ENCODE data around the gene SPEG.

Gene SPEG

GRCh38 chr2:219468410-219469185 lies 34.0 kb downstream of the SPEG start:
- intact Hi-C loops (cut with DNase I) = no loop called here
- no peak for DNase-seq

DNA sequence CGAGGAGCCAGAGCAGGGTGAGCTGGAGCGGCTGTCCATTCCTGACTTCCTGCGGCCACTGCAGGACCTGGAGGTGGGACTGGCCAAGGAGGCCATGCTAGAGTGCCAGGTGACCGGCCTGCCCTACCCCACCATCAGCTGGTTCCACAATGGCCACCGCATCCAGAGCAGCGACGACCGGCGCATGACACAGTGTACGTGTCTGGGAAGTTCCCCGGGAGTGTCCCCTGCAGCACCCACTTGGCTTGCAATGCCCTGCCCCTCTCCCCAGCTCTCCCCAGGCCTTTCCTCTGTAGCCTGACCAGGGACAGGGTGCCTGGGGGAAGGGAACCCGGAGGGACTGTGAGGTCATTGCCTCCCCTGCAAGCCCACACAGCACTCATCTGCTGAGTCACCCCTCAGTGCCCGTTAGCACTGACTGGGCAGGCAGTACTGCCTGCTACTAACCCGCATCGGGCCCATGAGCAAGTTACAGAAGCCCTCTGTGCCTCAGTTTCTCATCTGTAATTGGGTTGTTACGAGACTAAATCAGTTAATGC lies 34.6 kb downstream of the SPEG start:
- intact Hi-C loops (cut with DNase I) = no loop called here
- DNase-seq = no peak

DNA sequence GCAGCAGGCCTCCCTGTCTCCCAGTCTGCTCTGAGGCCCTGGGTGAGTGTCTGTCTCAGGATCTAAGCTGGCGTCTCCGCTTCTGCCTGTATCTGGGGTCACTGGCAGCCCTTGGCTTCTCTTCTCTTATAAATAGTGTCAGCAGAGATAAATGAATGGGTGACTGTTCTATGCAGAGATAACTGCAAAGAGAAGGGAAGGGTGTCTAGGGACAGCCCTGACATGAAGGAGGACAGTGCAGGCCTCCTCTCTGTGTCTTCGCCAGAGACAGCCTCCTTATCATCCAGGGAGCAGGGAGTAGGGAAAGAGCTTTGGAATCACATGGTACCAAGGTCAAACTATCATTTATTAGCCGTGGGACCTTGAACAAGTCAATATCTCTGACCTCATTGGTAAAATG lies 35.8 kb downstream of the SPEG start:
- intact Hi-C loops (cut with DNase I) = no loop called here
- DNase-seq = no peak

- intact Hi-C loops (cut with DNase I) = no loop called here
- no peak for DNase-seq
Measured at GRCh38 chr2:219471476-219472371, 37.1 kb downstream of the SPEG start.

GRCh38 chr2:219472629-219473187 lies 38.1 kb downstream of the SPEG start:
- intact Hi-C loops (cut with DNase I) = no loop called here
- DNase-seq = no peak

DNA sequence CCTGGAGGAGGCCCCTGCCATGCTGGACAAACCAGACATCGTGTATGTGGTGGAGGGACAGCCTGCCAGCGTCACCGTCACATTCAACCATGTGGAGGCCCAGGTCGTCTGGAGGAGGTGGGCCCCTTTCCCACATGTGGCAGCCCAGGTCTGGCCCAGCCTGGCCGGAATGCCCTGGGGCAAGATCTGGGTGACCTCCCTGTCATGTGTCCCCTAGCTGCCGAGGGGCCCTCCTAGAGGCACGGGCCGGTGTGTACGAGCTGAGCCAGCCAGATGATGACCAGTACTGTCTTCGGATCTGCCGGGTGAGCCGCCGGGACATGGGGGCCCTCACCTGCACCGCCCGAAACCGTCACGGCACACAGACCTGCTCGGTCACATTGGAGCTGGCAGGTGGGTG lies 38.9 kb downstream of the SPEG start:
- intact Hi-C loops (cut with DNase I) = no loop called here
- DNase-seq = no peak

DNA sequence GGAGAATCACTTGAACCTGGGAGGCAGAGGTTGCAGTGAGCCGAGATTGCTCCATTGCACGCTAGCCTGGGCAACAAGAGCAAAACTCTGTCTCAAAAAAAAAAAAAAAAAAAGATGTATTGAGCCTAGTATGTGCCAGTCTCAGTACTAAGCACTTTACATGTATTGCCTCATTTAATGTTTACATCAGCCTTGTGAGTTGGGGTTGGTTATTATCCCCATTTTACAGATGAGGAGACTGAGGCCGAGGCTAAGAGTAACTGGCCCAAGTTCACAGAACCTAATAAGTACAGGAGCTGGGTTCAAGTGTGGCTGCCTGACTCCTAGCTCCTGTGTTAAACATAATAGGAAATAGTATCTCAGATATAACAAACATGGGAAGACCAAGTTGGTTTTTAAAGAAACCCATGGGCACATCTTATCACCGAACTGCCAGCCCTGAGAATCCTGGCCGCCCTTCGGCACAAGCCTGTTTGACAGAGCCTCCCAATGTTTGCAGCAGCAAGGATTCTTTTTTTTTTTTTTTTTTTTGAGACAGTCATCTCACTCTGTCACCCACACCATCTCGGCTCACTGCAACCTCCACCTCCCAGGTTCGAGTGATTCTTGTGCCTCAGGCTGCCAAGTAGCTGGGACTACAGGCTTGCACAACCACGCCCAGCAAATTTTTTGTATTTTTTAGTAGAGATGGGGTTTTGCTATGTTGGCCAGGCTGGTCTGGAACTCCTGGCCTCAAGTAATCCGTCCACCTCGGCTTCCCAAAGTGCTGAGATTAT lies 39.8 kb downstream of the SPEG start:
- intact Hi-C loops (cut with DNase I) = loop anchor here (5.0 kb wide), 1 partner anchor 58 kb away; no protein-coding TSS in a partner anchor
- DNase-seq = peak in 29 of 42 donors; percentile 21 to 88 (median 56)

- intact Hi-C loops (cut with DNase I) = loop anchor here (5.0 kb wide), 1 partner anchor 57 kb away; no protein-coding TSS in a partner anchor
- DNase-seq = no peak
Measured at GRCh38 chr2:219475278-219475677, 40.6 kb downstream of the SPEG start.

GRCh38 chr2:219475697-219476651 lies 41.3 kb downstream of the SPEG start:
- intact Hi-C loops (cut with DNase I) = loop anchor here (5.0 kb wide), 1 partner anchor 56 kb away; no protein-coding TSS in a partner anchor
- peak in 41 of 42 donors; percentile 42 to 88 (median 67) for DNase-seq

GRCh38 chr2:219476652-219477151 lies 42.1 kb downstream of the SPEG start:
- intact Hi-C loops (cut with DNase I) = loop anchor here (5.0 kb wide), 1 partner anchor 56 kb away; no protein-coding TSS in a partner anchor
- DNase-seq = no peak

- intact Hi-C loops (cut with DNase I) = loop anchor here (5.0 kb wide), 1 partner anchor 55 kb away; no protein-coding TSS in a partner anchor
Measured at GRCh38 chr2:219477179-219477578, 42.5 kb downstream of the SPEG start.

GRCh38 chr2:219477815-219478214 lies 43.2 kb downstream of the SPEG start:
- intact Hi-C loops (cut with DNase I) = loop anchor here (5.0 kb wide), 1 partner anchor 54 kb away; no protein-coding TSS in a partner anchor
- DNase-seq = no peak

More at GRCh38 chr2:219477179-219477578, 42.5 kb downstream of the SPEG start:
- DNase-seq = no peak

DNA sequence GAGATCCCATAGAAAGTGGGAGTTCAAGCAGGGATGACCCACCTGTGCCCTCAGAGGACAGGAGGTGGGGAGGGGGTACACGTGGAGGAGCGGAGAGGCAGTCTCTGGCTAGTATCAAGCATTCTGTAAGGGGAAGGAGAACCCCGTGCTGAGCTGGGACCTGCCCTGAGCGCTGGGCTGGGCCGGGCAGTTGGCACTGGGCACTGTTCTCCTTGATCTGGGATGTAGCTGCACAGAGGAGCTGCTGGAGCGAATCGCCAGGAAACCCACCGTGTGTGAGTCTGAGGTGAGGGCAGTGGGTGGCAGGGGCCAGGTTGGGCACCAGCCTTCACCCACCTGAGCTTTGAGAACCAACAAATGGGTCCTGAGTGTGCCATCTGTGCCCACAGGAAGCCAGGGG lies 44.3 kb downstream of the SPEG start:
- no peak for DNase-seq
- intact Hi-C loops (cut with DNase I) = loop anchor here (5.0 kb wide), 1 partner anchor 53 kb away; no protein-coding TSS in a partner anchor

DNA sequence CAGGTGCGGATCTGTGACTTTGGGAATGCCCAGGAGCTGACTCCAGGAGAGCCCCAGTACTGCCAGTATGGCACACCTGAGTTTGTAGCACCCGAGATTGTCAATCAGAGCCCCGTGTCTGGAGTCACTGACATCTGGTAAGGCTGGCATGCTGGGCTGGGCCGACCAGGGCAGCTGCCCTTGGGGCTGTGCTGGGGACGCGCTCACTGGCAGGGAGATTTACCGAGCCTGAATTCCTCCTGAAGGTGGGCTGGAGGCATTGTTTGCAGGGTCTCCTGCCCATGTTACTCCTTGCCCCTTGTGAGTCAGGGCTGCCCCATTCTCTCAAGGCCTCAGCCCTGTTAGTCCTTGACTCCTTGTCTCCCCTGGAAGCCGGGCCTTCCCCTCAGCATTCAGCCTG lies 45.4 kb downstream of the SPEG start:
- no peak for DNase-seq

DNA sequence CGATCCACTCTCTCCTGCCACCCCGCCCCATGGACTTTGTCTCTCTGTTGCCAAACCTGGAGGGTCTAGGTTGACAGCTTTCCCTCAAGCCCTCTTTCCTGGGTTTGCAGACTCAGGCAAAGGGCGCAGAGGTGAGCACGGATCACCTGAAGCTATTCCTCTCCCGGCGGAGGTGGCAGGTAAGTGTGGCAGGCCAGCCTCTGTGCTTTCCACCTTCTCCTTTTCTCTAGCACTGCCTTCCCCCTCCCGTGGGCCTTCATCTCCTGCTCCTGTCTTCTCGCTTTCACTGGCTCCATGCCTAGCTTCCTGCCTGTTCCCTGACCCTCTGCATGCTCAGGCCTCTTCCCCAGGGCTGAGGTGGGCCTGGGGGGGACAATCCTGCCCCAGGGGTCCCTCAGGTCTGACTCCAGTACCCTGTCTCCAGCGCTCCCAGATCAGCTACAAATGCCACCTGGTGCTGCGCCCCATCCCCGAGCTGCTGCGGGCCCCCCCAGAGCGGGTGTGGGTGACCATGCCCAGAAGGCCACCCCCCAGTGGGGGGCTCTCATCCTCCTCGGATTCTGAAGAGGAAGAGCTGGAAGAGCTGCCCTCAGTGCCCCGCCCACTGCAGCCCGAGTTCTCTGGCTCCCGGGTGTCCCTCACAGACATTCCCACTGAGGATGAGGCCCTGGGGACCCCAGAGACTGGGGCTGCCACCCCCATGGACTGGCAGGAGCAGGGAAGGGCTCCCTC lies 48.2 kb downstream of the SPEG start:
- peak in 14 of 42 donors; percentile 13 to 75 (median 50) for DNase-seq
- intact Hi-C loops (cut with DNase I) = no loop called here

More for the DNA sequence above, 45.4 kb downstream of the SPEG start:
- intact Hi-C loops (cut with DNase I) = no loop called here

Measured in head of caudate nucleus (tissue), 42 donors.